B cell (primary cell): ENCODE measurements around the gene SDF2L1. TPM values are rescaled to one million over a fixed set of nuclear protein-coding genes. Genes with fewer than 3 reads are reported as not detected.

Experiments used
- ATAC-seq: fragments of 200-7000 bp; cut with Tn5 transposase; one replicate; pipeline ENCODE4 v1.10.0; 2021; ENCODE audit warnings: low read depth, mild to moderate bottlenecking, moderate number of reproducible peaks, moderate library complexity
- CTCF ChIA-PET: fragments of 350-600 bp; sonication (Branson Sonifier 250); formaldehyde crosslinking; loops from one replicate; lab custom pipeline; 2021; ENCODE audit warnings: antibody characterized with exemption, inconsistent platforms; lab: Charles Lee
- POLR2A ChIA-PET: fragments of 350-600 bp; sonication (Branson Sonifier 250); formaldehyde crosslinking; loops from one replicate; lab custom pipeline; 2021; ENCODE audit warnings: antibody characterized with exemption; lab: Charles Lee
- DNase-seq: peaks from one replicate; pipeline ENCODE4 v3.0.0; 2013
- H2AFZ ChIP-seq: 2 replicates; pipeline ENCODE4 v1.6.1; 2012; ENCODE audit warnings: mild to moderate bottlenecking, low read depth, low read length; ENCODE audit not compliant: insufficient read depth, poor library complexity, severe bottlenecking
- H3K27ac ChIP-seq, 2 donors: 1 replicate in 1 of 2; 2 replicates in 1 of 2; pipeline ENCODE4 v1.5.1; 2012 to 2013; ENCODE audit warnings: low read length in 2 of 2, mild to moderate bottlenecking in 2 of 2, moderate library complexity in 1 of 2
- H3K27me3 ChIP-seq, 4 experiments: fragments of 200-600 bp in 1 of 4; sonication (generic) in 1 of 4; replicated peaks in 1 of 4; 1 replicate in 2 of 4; 2 replicates in 2 of 4; pipeline versions ENCODE4 v1.6.1 to v1.7.0; 2013 to 2016; ENCODE audit warnings: low read length in 3 of 4, mild to moderate bottlenecking in 2 of 4, mixed read lengths in 1 of 4, moderate library complexity in 1 of 4; ENCODE audit not compliant: insufficient read depth in 4 of 4, control insufficient read depth in 3 of 4; ENCODE audit errors: control extremely low read depth in 1 of 4
- H3K36me3 ChIP-seq, 2 experiments: replicated peaks in 1 of 2; 1 replicate in 1 of 2; 2 replicates in 1 of 2; pipeline versions ENCODE4 v1.6.1 to v1.7.1; 2013; ENCODE audit warnings: low read length in 1 of 2; ENCODE audit not compliant: insufficient read depth in 2 of 2, control insufficient read depth in 1 of 2; ENCODE audit errors: control extremely low read depth in 1 of 2, extremely low read depth in 1 of 2
- H3K4me1 ChIP-seq, 2 donors: fragments of 200-600 bp in 1 of 2; sonication (generic) in 1 of 2; 1 replicate in 1 of 2; 2 replicates in 1 of 2; pipeline versions ENCODE4 v1.5.1 to v1.6.1; 2013 to 2017; ENCODE audit warnings: low read length in 2 of 2; ENCODE audit not compliant: control insufficient read depth in 2 of 2, insufficient read depth in 2 of 2
- H3K4me2 ChIP-seq: replicated peaks from 2 replicates; pipeline ENCODE3; 2012; ENCODE audit warnings: mild to moderate bottlenecking, low read depth, low read length; ENCODE audit not compliant: poor library complexity, severe bottlenecking
- H3K4me3 ChIP-seq, 5 experiments: fragments of 200-600 bp in 1 of 5; sonication (generic) in 1 of 5; 1 replicate in 3 of 5; 2 replicates in 2 of 5; pipeline versions ENCODE4 v1.5.1 to v1.7.0; 2011 to 2016; ENCODE audit warnings: low read length in 4 of 5, mild to moderate bottlenecking in 4 of 5, low read depth in 2 of 5, control low read depth in 1 of 5, moderate library complexity in 1 of 5; ENCODE audit not compliant: insufficient read depth in 1 of 5; ENCODE audit errors: control extremely low read depth in 1 of 5, extremely low read depth in 1 of 5
- H3K79me2 ChIP-seq: fragments of 200-600 bp; sonication (generic); one replicate; pipeline ENCODE4 v1.6.0; 2016; ENCODE audit warnings: low read length; ENCODE audit not compliant: control insufficient read depth, insufficient read depth
- H3K9ac ChIP-seq: fragments of 200-600 bp; sonication (generic); 2 replicates; pipeline ENCODE4 v1.6.1; 2017; ENCODE audit warnings: mild to moderate bottlenecking, low read length, moderate library complexity
- H3K9me3 ChIP-seq, 3 donors: one replicate each; pipeline versions ENCODE4 v1.6.1 to v1.7.1; 2013; ENCODE audit warnings: low read length in 2 of 3; ENCODE audit not compliant: control insufficient read depth in 2 of 3, insufficient read depth in 1 of 3; ENCODE audit errors: control extremely low read depth in 1 of 3
- H4K20me1 ChIP-seq: 2 replicates; pipeline ENCODE4 v1.6.0; 2012; ENCODE audit warnings: mild to moderate bottlenecking, low read length; ENCODE audit not compliant: insufficient read depth, control insufficient read depth, poor library complexity, severe bottlenecking
- H3K27ac Mint-ChIP-seq: one replicate; pipeline ENCODE4 v1.8.0; 2021; ENCODE audit warnings: mixed read lengths
- H3K27me3 Mint-ChIP-seq: one replicate; pipeline ENCODE4 v1.8.0; 2021; ENCODE audit warnings: mixed read lengths
- H3K4me1 Mint-ChIP-seq: one replicate; pipeline ENCODE4 v1.8.0; 2021; ENCODE audit warnings: mixed read lengths
- H3K4me3 Mint-ChIP-seq: one replicate; pipeline ENCODE4 v1.8.0; 2021; ENCODE audit warnings: mixed read lengths
- H3K9me3 Mint-ChIP-seq: one replicate; pipeline ENCODE4 v1.8.0; 2022; ENCODE audit warnings: mixed read lengths; ENCODE audit not compliant: insufficient read depth
- EZH2 ChIP-seq: IDR thresholded peaks from 2 replicates; pipeline ENCODE4 v1.6.1; 2012; ENCODE audit warnings: borderline replicate concordance, low read depth, mild to moderate bottlenecking, moderate library complexity, low read length; ENCODE audit not compliant: insufficient read depth, poor library complexity, severe bottlenecking
- WGBS: methylation state at CpG from one replicate; pipeline ENCODE4 v1.1.5; 2013; ENCODE audit warnings: missing lambda C conversion rate; ENCODE audit not compliant: insufficient coverage; 5-methylcytosine and 5-hydroxymethylcytosine counted together
- intact Hi-C: fragments of 100-400 bp; cut with micrococcal nuclease; formaldehyde crosslinking; loops from one replicate; pipeline ENCODE4 v1.10.0; 2022
- polyA plus RNA-seq: library from polyadenylated mRNA; depleted of rRNA; stranded (reverse); fragments of >200 nt; gene quantifications from 2 replicates; pipeline ENCODE4 v1.2.3, GENCODE V29; 2012
- total RNA-seq, 2 donors: library from RNA; stranded (reverse); fragments of 120-200 nt in 1 of 2; gene quantifications; 1 replicate in 1 of 2; 2 replicates in 1 of 2; pipeline versions ENCODE4 v1.2.3 to v1.2.4, GENCODE V29; 2013 to 2022
- TF ChIP-seq, protein P1 (sequence below): fragments of 200-600 bp; IDR thresholded peaks from one replicate; pipeline ENCODE4 v1.8.0; 2022; ENCODE audit warnings: antibody characterized with exemption, mild to moderate bottlenecking

SDF2L1 gene
- total and polyA plus RNA-seq, 2 donors (not counting 1 experiment from before 2014, with no cell fraction given) = 15.2 to 23.5 TPM

DNA sequence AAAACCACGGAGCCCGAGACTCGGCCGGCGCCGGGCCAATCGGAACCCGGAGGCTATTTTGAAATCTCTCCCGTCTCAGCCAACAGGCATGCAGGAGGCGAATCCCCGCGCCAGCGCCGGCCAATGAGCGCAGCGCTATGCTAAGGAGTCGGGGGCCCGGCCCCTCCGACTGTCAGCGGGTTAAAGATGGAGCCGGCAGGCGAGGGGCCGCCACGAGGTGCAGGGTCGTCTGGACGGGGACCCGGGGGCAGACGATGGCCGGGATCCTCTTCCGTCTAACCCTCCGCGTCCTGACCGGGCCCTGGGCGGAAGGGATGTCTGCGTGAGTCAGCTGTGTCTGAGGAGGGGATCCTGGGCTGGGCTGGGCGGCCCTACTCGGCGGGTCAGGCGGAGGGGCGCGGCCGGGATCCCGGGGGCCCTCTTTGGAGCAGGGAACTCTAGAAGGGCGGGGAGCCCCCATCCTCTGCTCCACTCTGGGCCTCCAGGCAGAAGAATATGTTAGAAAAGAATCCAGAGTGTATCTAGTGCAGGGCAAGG is 10.0 kb downstream of the SDF2L1 start:
- peaks cover 26% of the 10 kb centered on the region for H3K4me1 Mint-ChIP-seq
- Histone ChIP-seq H3K4me1 (peaks cover 14 to 27% of the 10 kb centered on the region in 2 donors), H3K4me3 (peak overlapping the region; percentile 48 to 67 (median 58)), H4K20me1 (peaks cover 19% of the 10 kb centered on the region), H2AFZ (peak overlapping the region; percentile 93), H3K36me3 (peaks cover 0 to 2% of the 10 kb centered on the region in 2 experiments), H3K79me2 (peaks cover 6% of the 10 kb centered on the region), H3K27ac (no peak overlapping the region), H3K9ac (peak overlapping the region; percentile 65), H3K4me2 (peak overlapping the region; percentile 84), H3K9me3 (no peaks in the 10 kb centered on the region), H3K27me3 (no peaks in the 10 kb centered on the region)
- H3K27me3 Mint-ChIP-seq = no peaks in the 10 kb centered on the region
- ChIA-PET POLR2A (interaction anchor here (1.0 to 2.1 kb wide), 3 partner anchors 9 to 23 kb away, joined by 3 to 7 read pairs (median 5); no protein-coding TSS in a partner anchor), CTCF (interaction anchor here (1.4 to 1.9 kb wide), 2 partner anchors 9 to 23 kb away, joined by 6 to 7 read pairs; partner anchors contain the start of gene SDF2L1)
- WGBS = under 1% methylated on average over 44 of the region's 44 CpGs
- ATAC-seq = peak; percentile 98
- intact Hi-C loops = loop anchor here (1.0 kb wide), 1 partner anchor 14 kb away; the partner anchor contains the start of gene PPIL2
- peak overlapping the region; percentile 91 for H3K4me3 Mint-ChIP-seq
- peak; percentile 86 for DNase-seq
- H3K9me3 Mint-ChIP-seq = no peaks in the 10 kb centered on the region
- H3K27ac Mint-ChIP-seq = peak overlapping the region; percentile 63
- TF ChIP-seq, protein P1, sequence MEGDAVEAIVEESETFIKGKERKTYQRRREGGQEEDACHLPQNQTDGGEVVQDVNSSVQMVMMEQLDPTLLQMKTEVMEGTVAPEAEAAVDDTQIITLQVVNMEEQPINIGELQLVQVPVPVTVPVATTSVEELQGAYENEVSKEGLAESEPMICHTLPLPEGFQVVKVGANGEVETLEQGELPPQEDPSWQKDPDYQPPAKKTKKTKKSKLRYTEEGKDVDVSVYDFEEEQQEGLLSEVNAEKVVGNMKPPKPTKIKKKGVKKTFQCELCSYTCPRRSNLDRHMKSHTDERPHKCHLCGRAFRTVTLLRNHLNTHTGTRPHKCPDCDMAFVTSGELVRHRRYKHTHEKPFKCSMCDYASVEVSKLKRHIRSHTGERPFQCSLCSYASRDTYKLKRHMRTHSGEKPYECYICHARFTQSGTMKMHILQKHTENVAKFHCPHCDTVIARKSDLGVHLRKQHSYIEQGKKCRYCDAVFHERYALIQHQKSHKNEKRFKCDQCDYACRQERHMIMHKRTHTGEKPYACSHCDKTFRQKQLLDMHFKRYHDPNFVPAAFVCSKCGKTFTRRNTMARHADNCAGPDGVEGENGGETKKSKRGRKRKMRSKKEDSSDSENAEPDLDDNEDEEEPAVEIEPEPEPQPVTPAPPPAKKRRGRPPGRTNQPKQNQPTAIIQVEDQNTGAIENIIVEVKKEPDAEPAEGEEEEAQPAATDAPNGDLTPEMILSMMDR = no peak
- TF ChIP-seq EZH2 = no peak
